Neural cell (in vitro differentiated cells): ENCODE results near the gene RPL19.

Source experiments
- EP300 ChIP-seq: fragments of 450-650 bp; conservative IDR thresholded peaks from 2 replicates; pipeline ENCODE4 v1.6.1; 2014; ENCODE audit warnings: antibody characterized with exemption, mild to moderate bottlenecking, moderate library complexity; ENCODE audit not compliant: poor library complexity, severe bottlenecking
- EZH2 ChIP-seq: fragments of 200-600, 300-800 bp; shearing (Covaris generic), sonication (generic); IDR thresholded peaks from 2 replicates; pipeline ENCODE4 v1.6.1; 2014; ENCODE audit warnings: antibody characterized with exemption, low read length, borderline replicate concordance, mild to moderate bottlenecking; ENCODE audit not compliant: insufficient read depth, poor library complexity, severe bottlenecking
- MXI1 ChIP-seq: fragments of 450-650 bp; conservative IDR thresholded peaks from 2 replicates; pipeline ENCODE4 v1.6.1; 2014; ENCODE audit warnings: antibody characterized with exemption, mild to moderate bottlenecking; ENCODE audit not compliant: poor library complexity, severe bottlenecking
- POLR2AphosphoS5 ChIP-seq: IDR thresholded peaks from 2 replicates; pipeline ENCODE4 v1.6.1; 2012
- TAF1 ChIP-seq: IDR thresholded peaks from 2 replicates; pipeline ENCODE4 v1.6.1; 2012; ENCODE audit warnings: low read depth
- TF ChIP-seq, protein P1 (sequence below): fragments of 450-650 bp; IDR thresholded peaks from 2 replicates; pipeline ENCODE4 v1.5.1; 2014; ENCODE audit warnings: antibody characterized with exemption, mild to moderate bottlenecking, moderate library complexity; ENCODE audit not compliant: poor library complexity, severe bottlenecking
- TF ChIP-seq, protein P2 (sequence below): IDR thresholded peaks from 2 replicates; pipeline ENCODE4 v1.6.1; 2012; ENCODE audit warnings: borderline replicate concordance

- TF ChIP-seq, protein P1, sequence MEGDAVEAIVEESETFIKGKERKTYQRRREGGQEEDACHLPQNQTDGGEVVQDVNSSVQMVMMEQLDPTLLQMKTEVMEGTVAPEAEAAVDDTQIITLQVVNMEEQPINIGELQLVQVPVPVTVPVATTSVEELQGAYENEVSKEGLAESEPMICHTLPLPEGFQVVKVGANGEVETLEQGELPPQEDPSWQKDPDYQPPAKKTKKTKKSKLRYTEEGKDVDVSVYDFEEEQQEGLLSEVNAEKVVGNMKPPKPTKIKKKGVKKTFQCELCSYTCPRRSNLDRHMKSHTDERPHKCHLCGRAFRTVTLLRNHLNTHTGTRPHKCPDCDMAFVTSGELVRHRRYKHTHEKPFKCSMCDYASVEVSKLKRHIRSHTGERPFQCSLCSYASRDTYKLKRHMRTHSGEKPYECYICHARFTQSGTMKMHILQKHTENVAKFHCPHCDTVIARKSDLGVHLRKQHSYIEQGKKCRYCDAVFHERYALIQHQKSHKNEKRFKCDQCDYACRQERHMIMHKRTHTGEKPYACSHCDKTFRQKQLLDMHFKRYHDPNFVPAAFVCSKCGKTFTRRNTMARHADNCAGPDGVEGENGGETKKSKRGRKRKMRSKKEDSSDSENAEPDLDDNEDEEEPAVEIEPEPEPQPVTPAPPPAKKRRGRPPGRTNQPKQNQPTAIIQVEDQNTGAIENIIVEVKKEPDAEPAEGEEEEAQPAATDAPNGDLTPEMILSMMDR, result no peak
- TF ChIP-seq, protein P2, sequence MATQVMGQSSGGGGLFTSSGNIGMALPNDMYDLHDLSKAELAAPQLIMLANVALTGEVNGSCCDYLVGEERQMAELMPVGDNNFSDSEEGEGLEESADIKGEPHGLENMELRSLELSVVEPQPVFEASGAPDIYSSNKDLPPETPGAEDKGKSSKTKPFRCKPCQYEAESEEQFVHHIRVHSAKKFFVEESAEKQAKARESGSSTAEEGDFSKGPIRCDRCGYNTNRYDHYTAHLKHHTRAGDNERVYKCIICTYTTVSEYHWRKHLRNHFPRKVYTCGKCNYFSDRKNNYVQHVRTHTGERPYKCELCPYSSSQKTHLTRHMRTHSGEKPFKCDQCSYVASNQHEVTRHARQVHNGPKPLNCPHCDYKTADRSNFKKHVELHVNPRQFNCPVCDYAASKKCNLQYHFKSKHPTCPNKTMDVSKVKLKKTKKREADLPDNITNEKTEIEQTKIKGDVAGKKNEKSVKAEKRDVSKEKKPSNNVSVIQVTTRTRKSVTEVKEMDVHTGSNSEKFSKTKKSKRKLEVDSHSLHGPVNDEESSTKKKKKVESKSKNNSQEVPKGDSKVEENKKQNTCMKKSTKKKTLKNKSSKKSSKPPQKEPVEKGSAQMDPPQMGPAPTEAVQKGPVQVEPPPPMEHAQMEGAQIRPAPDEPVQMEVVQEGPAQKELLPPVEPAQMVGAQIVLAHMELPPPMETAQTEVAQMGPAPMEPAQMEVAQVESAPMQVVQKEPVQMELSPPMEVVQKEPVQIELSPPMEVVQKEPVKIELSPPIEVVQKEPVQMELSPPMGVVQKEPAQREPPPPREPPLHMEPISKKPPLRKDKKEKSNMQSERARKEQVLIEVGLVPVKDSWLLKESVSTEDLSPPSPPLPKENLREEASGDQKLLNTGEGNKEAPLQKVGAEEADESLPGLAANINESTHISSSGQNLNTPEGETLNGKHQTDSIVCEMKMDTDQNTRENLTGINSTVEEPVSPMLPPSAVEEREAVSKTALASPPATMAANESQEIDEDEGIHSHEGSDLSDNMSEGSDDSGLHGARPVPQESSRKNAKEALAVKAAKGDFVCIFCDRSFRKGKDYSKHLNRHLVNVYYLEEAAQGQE, result peak; percentile 33
- TF ChIP-seq EZH2, result no peak
- TF ChIP-seq EP300, result no peak
- TF ChIP-seq MXI1, result peak; percentile 61
- TF ChIP-seq TAF1, result peak; percentile 81
- peak; percentile 89 for TF ChIP-seq POLR2AphosphoS5
Observed at GRCh38 chr17:39197380-39198185, 2.5 kb upstream of the RPL19 start, which contains the start of gene CACNB1.
